ENCODE data around the gene ANO2.

DNA sequence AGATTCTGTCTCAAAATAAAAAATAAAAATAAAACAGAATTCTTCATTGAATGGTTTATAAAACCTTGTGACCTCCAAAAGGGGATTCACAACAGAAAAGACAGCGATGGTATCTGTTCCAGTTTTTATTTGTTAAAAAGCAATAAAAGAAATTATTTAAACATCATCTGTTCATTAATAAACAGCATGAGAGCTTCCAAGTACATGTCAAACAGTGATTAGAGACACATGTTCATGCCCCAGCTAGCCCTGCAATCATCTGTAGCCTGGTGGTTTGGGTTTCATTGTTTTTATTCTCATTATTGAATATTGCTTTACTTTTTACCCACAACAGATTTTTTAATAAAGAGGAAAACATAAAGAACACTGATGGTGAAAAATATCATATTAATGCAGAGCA is 173.3 kb downstream of the ANO2 start:
- TF ChIP-seq POLR2A (IDR thresholded peaks at IDR 0.05; ENCODE audit: low read depth) = no peak
- TF ChIP-seq, protein P1, sequence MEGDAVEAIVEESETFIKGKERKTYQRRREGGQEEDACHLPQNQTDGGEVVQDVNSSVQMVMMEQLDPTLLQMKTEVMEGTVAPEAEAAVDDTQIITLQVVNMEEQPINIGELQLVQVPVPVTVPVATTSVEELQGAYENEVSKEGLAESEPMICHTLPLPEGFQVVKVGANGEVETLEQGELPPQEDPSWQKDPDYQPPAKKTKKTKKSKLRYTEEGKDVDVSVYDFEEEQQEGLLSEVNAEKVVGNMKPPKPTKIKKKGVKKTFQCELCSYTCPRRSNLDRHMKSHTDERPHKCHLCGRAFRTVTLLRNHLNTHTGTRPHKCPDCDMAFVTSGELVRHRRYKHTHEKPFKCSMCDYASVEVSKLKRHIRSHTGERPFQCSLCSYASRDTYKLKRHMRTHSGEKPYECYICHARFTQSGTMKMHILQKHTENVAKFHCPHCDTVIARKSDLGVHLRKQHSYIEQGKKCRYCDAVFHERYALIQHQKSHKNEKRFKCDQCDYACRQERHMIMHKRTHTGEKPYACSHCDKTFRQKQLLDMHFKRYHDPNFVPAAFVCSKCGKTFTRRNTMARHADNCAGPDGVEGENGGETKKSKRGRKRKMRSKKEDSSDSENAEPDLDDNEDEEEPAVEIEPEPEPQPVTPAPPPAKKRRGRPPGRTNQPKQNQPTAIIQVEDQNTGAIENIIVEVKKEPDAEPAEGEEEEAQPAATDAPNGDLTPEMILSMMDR (IDR thresholded peaks at IDR 0.05) = no peak
- TF ChIP-seq POLR2AphosphoS5 (IDR thresholded peaks at IDR 0.05) = no peak
- TF ChIP-seq EP300 (IDR thresholded peaks at IDR 0.05) = no peak
